ENCODE measurements around the gene QRFP. TPM values are rescaled to one million over a fixed set of nuclear protein-coding genes. Genes with fewer than 3 reads are reported as not detected.

The QRFP gene
- total RNA-seq, 4 donors from 2014 or later, result not detected

DNA sequence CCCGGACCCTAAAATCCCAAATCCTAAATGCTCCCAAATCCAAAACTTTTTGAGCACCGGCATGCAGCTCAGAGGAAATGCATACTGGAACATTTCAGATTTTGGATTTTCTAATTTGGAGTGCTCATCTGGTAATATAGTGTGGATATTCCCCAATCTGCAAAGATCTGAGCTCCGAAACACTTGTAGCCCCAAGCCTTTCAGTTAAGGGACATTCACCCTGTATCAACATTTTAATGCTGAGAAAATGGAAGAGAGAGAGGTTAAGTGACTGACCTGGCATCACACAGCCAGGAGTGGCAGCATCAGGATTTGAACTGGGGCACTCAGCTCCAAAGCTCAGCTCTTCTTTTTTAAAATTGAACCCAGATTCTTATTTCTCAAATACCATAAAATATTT lies 30.7 kb downstream of the QRFP start:
- Histone ChIP-seq H3K36me3 (peaks cover 32% of the 10 kb centered on the region), H3K27ac (no peak overlapping the region), H3K4me1 (peaks cover 31% of the 10 kb centered on the region), H3K27me3 (no peaks in the 10 kb centered on the region), H3K4me3 (no peak overlapping the region), H3K9me3 (no peaks in the 10 kb centered on the region)
- TF ChIP-seq POLR2A (IDR thresholded peaks at IDR 0.05), result no peak
- TF ChIP-seq, protein P1, sequence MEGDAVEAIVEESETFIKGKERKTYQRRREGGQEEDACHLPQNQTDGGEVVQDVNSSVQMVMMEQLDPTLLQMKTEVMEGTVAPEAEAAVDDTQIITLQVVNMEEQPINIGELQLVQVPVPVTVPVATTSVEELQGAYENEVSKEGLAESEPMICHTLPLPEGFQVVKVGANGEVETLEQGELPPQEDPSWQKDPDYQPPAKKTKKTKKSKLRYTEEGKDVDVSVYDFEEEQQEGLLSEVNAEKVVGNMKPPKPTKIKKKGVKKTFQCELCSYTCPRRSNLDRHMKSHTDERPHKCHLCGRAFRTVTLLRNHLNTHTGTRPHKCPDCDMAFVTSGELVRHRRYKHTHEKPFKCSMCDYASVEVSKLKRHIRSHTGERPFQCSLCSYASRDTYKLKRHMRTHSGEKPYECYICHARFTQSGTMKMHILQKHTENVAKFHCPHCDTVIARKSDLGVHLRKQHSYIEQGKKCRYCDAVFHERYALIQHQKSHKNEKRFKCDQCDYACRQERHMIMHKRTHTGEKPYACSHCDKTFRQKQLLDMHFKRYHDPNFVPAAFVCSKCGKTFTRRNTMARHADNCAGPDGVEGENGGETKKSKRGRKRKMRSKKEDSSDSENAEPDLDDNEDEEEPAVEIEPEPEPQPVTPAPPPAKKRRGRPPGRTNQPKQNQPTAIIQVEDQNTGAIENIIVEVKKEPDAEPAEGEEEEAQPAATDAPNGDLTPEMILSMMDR (IDR thresholded peaks at IDR 0.05), result no peak
- TF ChIP-seq EP300 (IDR thresholded peaks at IDR 0.05), result no peak
- no peak for TF ChIP-seq POLR2AphosphoS5 (IDR thresholded peaks at IDR 0.05)
- WGBS, result 92% methylated on average over 3 of the region's 3 CpGs
- DNase-seq (ENCODE audit: low spot score in 2 of 2), result no peak

DNA sequence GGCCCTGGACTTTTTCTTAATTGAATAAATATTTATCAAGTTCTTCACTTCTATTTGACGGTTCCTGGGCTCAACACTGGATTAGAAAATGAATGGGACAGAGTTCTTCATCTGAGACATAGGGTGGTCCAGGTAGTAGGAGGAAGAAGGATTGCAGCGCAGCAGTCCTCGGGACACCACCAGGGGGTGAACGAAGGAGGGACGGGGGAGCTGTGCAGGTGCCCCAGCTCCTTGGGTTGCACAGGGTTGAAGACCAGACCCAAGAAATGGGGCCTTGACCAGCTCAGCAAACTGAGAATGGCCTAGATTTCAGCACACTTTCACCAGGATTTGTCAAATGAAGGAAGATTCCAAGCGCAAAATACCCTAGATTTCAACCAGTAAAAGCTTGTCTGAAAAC lies 32.1 kb downstream of the QRFP start:
- peaks cover 41% of the 10 kb centered on the region for H3K4me1 ChIP-seq

DNA sequence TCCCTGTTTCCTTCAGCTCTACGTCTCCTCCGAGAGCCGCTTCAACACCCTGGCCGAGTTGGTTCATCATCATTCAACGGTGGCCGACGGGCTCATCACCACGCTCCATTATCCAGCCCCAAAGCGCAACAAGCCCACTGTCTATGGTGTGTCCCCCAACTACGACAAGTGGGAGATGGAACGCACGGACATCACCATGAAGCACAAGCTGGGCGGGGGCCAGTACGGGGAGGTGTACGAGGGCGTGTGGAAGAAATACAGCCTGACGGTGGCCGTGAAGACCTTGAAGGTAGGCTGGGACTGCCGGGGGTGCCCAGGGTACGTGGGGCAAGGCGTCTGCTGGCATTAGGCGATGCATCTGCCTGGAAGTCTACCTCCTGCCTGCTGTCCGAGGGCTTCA lies 33.9 kb downstream of the QRFP start:
- TF ChIP-seq, protein P1 (IDR thresholded peaks at IDR 0.05), result no peak
- no peak for TF ChIP-seq POLR2AphosphoS5 (IDR thresholded peaks at IDR 0.05)
- H3K9me3 ChIP-seq, result no peaks in the 10 kb centered on the region
- H3K4me1 ChIP-seq, result peaks cover 55% of the 10 kb centered on the region
- peak in 1 of 2 donors; percentile 53 for DNase-seq (ENCODE audit: low spot score in 2 of 2)
- H3K27ac ChIP-seq, result no peak overlapping the region
- peaks cover 34% of the 10 kb centered on the region for H3K36me3 ChIP-seq
- no peak overlapping the region for H3K4me3 ChIP-seq
- H3K27me3 ChIP-seq, result no peaks in the 10 kb centered on the region
- WGBS, result 88% methylated on average over 23 of the region's 23 CpGs

More for the DNA sequence above, 32.1 kb downstream of the QRFP start:
- Histone ChIP-seq H3K4me3 (no peak overlapping the region), H3K27me3 (no peaks in the 10 kb centered on the region), H3K27ac (no peak overlapping the region), H3K9me3 (no peaks in the 10 kb centered on the region), H3K36me3 (peaks cover 26% of the 10 kb centered on the region)
- DNase-seq (ENCODE audit: low spot score in 2 of 2), result no peak
- TF ChIP-seq, protein P1 (IDR thresholded peaks at IDR 0.05), result no peak
- no peak for TF ChIP-seq EP300 (IDR thresholded peaks at IDR 0.05)
- WGBS, result 78% methylated on average over 6 of the region's 6 CpGs

DNA sequence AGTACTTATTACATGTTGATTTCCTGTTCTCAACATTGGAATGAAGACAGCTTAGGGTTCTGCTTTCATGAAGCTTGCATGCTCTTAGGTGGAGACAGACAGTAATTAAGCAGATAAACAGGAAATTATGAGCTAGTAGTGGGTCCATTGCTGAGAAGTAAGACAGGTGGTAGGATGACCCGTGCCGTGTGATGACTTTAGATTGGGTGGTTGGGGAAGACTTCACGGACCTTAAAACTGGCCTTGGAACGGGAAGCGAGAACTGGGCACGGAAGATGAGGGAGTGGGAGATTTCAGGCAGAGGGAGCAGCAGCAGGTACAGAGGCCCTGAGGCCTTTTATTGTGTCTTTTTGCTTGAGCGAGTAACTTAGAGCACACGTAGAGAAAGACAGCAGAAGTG lies 34.4 kb downstream of the QRFP start:
- WGBS, result 82% methylated on average over 8 of the region's 8 CpGs
- H3K36me3 ChIP-seq, result peaks cover 39% of the 10 kb centered on the region
- peaks cover 55% of the 10 kb centered on the region for H3K4me1 ChIP-seq

GRCh38 chr9:130861372-130862180 lies 35.0 kb downstream of the QRFP start:
- peak; percentile 19 to 20 for DNase-seq (ENCODE audit: low spot score in 2 of 2)
- Histone ChIP-seq H3K4me1 (peaks cover 52% of the 10 kb centered on the region), H3K27ac (peak overlapping the region; percentile 38), H3K9me3 (no peaks in the 10 kb centered on the region), H3K36me3 (peaks cover 46% of the 10 kb centered on the region), H3K4me3 (no peak overlapping the region), H3K27me3 (no peaks in the 10 kb centered on the region)
- WGBS, result 77% methylated on average over 8 of the region's 8 CpGs
- TF ChIP-seq POLR2AphosphoS5 (IDR thresholded peaks at IDR 0.05), result no peak
- TF ChIP-seq, protein P1 (IDR thresholded peaks at IDR 0.05), result no peak

More for the DNA sequence above, 34.4 kb downstream of the QRFP start:
- TF ChIP-seq POLR2AphosphoS5 (IDR thresholded peaks at IDR 0.05) (no peak), EP300 (IDR thresholded peaks at IDR 0.05) (no peak)
- TF ChIP-seq, protein P1 (IDR thresholded peaks at IDR 0.05), result no peak
- peak; percentile 30 to 58 for DNase-seq (ENCODE audit: low spot score in 2 of 2)
- no peak overlapping the region for H3K4me3 ChIP-seq
- no peak overlapping the region for H3K27ac ChIP-seq
- no peaks in the 10 kb centered on the region for H3K27me3 ChIP-seq
- no peaks in the 10 kb centered on the region for H3K9me3 ChIP-seq

Measured in suprapubic skin (tissue), 4 donors.